GM04504 (cell line): ENCODE results near the gene HOXB8.

Experiments
- DNase-seq: peaks from one replicate; pipeline ENCODE4 v3.0.0-alpha.2; 2012; ENCODE audit warnings: low read depth

Gene HOXB8

DNA sequence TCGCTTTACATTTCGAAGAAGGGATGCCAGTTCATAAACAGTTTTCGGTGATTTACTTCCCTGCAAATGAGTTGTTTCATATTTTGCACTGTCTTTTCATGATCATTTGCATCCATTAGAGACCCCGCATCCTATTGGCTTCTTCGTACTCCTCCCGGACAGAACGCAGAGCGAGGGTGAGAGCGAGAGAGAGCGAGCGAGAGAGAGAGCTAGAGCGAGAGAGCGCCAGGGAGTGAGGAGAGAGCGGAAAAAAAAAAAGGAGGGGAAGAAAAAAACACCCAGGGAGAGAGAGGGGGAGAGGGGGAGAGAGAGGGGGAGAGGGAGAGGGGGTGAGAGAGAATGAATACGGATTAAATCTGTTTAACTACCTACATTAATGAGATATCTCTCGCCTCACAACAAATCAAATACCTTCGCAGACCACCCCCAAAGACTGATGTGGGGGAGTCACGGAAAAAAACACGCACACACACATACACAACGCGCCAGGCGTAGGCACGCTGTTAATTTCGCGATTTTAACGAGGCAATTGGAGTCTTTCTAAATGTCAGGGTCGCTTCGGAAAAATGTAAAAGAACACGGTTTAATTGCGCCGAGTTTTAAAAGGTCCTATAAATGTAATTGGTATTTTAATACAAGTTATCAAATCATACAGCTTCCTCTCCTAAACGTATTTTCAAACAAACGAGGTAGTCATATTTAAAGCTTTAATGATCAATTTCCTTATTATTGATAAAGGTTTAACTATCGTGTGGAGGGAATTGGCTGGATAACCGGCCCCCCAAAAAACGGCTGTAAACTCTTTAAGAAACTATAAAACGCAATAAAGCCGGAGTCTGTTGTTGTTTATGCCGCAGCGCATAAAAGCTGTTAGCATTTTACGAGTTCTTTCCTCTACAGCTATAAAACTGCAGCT, at the start of gene HOXB8:
Gene HOXB8 (minus strand): TSS at position 246 of the 916 bp plus-strand sequence. CDS start 588 bp downstream, outside the sequence.
- no peak for DNase-seq

DNA sequence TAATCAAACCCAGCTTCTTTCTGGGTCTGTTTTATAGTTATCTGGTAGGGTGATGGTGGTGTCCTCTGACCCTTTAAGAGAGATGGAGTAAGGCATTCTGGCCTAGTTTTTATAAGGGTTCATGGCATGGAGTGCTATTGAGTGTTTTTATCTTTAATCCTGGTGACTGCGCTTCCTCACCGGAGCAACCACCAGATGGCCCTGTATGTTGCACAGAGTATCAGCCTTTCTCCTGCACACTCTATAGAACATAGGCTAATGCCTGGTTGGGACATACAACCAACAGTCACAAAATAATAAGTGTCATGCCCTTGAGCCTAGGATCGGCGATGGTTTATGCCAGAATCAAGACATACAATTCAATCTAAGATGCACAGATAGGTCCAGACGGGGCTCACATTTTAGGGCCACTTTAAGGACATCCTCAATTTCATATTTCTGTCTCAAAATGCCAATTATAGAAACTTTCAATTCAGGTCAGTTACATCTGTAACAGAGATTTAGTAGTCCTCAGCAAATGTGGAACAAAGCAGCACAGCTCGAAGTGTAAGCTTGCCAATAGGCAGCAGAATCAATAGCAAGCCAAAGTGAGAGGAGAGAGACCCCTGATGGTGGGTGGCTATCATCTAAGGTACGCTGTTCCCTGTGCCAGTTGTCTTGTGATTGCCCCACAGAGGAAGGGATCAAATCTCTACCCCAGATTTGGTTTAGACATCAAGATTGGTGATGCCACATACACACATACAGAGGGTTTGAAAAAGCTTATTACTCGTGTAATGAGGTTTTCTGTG, 48.2 kb upstream of the HOXB8 start:
- DNase-seq, result no peak

DNA sequence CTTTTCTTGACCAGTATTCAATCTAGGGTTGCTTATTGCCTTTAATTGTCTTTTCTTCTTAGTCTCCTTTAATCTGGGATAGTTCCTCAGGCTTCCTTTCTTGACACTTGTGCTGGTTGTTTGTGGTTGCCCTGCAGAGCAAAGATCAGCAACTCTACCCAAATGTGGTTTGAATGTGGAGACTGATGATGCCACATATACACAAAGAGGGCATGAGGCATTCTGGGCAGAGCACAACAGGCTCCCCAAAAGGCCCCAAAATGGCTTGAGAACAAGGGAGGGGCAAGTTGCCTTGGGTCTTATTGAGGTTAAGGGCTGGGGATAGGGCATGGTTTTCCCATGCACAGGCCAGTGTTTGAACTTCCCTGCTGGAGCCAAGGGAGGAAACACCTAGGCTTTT, 40.8 kb upstream of the HOXB8 start:
- no peak for DNase-seq

DNA sequence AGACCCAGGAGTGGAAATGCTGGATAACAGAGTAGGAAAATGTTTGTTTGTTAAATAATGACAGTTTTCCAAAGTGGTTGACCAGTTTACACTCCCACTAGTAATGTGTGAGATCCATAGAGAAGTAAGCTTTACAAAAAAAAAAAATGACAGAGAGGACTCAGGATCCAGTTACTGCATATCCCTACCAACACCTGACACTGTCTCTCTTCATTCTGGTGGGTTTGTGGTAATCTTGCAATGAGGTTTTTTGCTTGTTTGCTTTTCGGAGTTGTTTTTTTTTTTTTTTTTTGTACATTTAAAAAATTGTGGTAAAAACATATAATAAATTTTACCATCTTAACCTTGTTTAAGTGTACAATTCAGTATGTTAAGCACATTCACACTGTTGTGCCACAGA, 34.6 kb upstream of the HOXB8 start:
- no peak for DNase-seq

DNA sequence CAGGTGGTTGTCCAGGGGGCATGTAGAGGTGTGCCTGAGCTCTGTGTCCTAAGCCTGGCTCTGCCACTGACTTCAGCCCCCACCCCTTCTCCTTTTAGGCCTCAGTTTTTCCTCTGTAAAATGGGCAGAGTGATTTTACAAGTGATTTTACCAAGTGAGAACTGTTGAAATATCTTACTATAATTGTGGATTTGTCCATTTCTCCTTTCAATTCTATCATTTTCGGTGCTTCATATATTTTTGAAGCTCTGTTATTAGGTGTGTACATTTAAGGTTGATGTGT, 32.8 kb upstream of the HOXB8 start:
- no peak for DNase-seq

DNA sequence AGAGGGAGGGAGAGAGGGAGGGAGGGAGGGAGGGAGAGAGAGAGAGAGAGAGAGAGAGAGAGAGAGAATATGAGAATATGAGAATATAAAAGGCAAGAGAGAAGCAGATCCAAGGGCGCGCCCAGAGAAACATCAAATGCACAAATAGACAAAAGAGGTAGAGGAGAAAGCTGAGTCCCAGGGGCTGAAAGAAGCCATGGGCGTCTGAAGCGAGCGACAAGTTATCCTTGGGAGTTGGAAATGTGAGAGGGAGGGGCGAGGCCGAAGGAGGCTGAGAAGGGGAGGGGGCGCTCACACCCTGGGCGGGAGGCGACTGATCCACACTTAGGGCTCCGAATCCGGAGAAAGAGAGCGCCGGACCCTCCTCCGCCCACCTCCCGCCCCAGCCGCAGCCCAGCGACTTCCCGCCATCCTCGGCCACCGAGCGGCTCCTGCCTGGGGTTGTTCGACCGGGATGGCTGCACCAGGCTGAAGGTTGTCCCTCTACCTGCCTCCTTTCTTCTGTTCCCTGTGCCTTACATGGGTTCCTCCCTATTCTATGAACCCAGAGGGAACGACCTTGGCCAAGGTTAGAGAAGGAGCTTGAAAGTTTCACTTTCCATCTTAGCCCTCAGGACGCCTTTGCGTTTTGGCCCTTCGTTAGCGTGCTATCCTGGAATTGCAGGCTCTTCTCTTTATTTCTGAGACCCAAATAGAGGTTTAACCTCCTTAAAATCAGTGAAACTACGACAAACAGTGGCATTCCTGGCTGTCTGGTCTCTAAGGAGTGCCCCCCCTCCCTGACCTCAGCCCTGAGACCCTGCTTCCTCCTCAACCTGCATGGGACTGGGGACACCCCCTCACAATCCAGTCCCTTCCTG, 32.2 kb upstream of the HOXB8 start:
- DNase-seq, result no peak

DNA sequence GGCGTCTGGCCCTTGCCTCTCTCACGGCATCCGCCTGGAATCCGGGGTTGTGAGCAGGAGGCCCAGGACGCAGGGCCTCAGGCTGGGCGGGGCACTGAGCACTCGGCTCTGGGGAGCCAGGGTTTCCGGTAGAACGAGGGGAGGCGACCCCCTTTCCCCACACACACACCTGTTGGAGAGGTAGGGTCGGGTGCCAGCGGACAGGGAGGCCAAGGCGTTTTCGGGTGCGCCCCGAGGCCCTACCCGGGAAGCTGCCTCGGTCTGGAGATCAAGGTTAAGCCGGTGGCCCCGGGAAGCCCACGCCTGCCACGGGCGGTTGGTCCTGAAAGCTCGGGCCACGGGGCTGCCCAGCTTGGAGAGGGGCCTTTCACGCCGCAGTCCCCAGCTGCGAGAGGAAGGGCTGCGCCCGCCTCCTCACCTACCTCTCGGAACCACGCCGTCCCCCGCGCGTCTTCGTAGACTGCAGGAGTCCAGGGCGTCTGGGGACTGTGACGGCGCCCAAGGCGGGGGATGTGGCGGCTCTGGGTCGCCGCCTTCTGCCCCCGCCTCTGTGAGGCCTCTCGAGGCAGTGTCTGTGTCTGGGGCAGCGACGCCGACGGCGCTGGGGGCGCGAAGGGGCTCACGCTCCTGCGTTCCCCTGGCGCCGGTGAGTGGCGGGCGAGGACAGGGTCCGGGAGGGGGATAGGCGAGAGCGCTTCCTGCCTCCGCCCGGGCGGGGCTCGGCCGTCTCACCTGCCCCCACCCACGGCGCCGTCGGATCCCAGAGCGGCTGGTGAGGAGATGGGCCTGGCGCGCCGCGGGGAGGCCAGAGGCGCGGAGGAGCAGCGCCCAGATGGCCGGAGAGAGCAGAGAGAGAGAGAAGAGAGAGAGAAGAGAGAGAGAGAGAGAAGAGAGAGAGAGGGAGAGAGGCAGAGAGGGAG, 31.4 kb upstream of the HOXB8 start:
- DNase-seq, result no peak

DNA sequence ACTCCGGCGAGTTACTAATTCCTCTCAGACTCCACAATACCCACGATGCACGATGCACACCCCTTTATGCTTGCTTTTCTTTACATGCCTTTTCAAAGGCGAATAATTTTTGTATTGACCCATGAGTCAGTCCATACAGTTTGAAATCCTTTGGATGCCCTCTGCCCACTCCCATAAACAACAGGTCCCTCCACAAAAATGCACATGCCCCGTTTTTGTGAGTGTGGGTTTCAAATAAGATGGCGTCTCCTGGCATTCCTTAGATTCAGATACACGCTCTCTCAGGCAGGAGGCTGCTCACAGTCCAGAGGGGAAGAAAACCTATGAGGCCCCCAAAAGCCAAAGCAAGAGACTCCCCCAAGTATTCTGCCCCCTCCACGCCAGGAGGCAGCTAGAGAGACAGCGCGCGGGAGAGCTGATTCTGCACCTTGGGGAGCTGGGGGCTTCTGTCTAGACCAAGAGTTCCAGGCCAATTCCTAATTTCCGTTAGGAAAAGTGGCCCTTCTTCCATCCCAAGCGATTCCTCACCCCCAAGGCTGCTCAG, 30.6 kb upstream of the HOXB8 start:
- no peak for DNase-seq

DNA sequence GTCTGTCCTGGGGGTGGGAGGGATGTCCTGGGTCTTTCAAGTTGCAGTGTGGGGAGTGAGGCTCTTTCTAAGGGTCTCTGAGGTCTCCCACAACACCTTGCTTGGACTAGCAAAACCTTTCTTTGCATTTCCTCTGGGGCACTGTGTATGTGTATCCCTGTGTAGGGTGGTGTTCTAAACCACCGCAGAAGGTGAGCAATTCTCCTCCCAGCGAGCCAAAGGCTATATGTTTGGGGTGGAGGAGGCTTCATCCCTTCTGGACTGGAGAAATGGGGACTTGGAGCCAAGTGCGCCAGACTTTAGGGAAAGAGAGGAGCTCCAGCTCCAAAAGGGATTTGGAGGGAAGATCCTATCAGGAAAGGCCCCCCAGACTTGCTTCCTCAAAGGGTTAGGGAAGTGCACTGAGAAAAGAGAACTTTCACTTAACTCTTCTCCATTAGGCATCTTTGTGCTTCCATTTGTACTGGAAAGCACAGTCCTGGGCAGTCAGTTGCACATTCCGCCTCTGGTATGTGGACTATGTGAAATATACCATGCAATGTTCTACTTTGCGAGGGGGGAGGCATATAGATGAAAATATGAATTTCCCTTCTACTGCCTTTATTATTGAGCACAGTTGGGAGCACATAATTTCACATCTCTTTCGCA, 29.9 kb upstream of the HOXB8 start:
- no peak for DNase-seq

DNA sequence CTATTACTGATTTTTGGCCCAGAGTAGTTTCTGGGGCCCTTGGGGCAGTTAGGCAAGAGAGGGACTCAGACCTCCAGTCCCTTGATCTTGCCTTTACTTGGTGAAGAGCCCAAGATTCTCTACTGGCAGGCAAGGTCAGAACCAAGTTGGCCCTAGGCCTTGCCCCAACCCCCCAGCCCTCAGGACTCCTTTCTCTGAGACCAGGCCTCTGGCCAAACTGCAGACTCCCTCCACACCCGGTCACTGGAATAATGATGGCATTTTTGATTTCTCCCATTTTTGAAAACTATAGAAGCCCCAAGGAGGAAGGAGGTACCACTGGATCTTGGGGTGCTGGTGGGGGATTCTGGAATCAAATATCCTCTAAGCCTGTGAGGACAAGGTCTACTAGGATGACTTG, 29.1 kb upstream of the HOXB8 start:
- DNase-seq, result no peak

DNA sequence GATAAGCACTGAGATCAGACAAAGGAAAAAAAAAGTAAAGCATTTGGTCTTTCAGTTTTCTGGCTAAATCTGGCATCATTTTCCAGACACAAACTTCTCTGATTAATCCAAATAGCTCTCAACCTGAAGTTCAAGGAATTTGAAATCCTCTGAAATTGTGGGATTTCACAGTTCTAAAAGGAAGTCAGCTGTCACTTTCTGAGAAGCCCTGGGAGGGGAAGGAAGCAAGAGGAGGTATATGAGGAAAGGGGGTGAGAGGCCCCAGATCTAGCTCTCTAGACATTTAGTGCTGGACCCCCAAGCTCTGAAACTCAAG, 28.6 kb upstream of the HOXB8 start:
- DNase-seq, result no peak

DNA sequence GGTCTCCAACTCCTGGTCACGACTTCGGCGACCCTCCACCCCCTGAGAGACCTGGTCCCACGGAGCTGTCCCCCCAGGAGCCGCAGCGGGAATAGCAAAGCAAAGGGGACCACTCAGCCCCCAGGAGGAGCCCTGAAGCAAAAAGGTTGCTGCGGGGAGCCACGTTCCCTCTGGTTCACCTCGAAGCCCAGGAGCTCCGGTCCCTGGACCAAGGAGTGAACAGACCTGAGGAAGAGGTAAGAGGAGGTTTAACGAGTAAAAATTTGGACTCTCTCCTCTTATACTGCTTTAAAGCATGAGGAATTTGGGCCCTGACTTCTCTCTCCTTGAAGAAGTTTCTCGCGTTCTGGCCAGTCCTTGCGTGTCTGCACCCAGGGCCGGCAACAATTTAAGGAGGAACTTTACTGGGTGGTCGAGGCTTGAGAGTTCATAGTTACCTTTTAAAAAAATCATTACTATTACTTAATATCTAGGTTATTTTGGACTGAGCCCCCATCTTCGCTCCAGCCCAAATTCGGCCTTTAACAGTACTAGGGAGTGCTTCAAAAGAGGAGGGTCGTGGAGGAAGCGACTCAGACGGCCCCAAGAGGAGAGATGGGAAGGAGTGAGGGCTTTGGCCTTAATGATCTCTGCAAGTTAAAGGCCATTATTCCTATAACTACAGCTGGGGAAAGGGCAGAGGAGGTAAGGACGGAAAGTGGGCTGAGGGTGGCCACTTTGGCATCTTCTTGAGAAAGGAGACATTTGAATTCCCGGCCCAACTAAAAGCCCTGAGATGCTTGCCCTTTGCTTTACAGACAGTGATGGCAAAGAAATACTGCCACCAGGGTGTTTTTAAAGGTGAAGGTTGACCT, 28.0 kb upstream of the HOXB8 start:
- no peak for DNase-seq

DNA sequence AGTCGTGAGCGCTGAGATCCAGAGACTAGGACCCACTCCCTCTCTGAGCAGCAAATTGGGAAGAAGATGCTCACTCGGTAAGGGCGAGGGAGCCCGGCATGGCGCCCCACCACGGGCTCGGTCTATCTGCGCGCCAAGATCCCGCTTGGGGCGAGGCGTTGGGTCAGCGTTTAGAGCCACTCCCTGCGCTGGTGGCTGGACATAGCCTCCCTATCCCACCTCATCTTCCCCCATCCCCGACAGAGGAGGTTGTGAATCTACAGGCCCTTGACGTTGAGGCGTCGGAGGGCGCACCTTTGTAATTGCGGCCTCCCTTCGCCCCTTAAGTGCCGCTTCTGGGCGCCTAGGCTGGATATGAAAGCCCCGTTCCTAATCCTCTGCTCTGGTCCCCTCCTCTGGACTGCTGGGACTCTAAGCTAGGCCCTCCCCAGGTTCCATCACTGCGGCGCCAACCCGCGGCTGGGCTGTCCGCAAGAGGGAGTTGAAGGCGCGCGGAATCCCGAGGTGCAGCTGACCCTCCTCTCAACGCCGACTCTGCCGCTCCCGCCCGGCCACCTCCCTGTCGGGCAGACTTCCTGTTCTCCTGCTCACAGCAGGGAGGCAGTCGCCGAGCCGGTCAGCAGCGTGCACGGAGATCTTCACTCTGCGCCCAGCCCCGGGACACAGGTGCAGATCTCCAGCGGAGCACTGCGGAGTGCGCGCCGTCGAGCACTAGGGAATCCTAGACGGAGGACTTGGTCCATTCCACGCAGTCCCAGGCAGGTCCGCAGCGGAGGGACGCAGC, 27.2 kb upstream of the HOXB8 start:
- DNase-seq, result no peak

DNA sequence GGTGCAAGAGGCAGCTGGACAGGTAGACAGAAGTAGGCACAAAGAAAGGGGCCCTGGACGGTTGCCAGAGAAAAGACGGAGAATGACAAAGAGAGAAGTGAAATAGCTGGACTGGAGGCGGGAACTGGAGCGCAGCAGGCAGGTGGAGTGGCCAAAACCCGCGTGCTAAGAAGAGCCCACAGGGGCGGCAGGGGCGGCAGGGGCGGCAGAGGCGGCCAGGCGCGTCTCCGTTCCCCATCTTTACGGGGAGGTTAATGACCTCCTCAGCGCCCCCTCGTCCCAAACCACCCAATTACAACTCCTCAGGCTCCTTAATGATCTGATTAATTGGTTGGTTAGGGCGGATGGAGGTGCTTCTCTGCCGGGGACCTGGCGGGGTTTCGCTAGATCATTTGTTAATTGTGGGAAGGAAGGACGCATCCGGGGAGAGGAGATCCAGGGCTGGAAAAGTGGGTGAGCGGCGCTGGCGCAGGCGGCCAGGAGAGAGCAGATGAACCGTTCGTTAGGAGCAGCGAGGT, 26.5 kb upstream of the HOXB8 start:
- DNase-seq, result no peak

DNA sequence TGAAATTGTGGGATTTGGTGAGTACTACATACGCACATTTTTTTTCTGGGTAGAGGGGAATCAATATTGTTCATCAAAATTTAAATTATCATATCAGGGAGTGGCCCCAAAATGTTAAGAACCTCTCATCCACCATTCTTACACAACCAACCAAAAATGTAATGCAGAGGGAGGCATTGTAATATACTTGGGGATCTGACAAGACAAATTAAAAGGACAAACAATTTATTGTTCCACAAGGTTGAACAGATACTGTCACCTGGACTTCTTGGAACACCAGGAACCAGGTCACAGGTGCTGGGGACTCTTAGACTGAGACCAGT, 25.7 kb upstream of the HOXB8 start:
- no peak for DNase-seq

DNA sequence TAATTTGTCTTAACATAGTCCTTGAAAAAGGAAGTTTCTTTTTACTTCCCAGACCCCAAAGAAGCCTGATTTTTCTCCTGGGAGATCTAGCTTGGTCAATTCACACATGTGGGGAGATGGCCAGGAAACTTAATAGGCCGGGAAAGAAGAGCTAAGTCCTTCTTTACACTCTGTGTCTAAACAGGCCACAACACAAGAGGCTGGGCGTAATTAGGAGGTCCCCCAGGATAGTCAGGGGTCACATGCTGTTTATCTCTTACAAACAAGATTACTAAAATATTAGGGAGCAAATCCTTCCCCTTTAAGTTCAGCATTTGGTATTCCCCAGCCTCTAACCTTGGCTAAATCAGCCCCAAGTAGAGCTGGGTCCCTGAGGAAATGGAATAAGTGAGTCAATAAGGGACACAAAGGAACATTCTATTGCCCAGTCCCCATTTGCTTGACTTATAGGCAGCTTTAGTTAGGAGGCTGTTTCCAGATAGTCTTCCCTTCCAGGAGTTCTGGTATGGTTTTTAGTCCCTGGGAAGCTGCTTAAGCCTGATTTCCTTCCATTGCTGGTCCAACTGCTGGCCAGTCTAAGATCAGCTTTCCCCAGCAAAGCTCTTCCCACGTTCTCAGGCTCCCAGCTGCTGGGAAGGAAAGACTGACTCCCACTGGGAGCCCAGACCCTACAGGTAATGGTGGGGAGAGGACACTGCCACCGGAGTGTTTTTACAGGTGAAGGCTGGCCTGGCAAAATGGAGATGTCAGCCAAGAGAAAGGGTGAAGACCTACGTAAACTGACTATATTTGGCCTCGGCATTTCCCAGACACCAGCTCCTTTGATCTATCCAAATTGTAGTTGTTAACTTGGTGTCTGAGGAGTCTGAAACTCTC, 25.1 kb upstream of the HOXB8 start:
- DNase-seq, result no peak

DNA sequence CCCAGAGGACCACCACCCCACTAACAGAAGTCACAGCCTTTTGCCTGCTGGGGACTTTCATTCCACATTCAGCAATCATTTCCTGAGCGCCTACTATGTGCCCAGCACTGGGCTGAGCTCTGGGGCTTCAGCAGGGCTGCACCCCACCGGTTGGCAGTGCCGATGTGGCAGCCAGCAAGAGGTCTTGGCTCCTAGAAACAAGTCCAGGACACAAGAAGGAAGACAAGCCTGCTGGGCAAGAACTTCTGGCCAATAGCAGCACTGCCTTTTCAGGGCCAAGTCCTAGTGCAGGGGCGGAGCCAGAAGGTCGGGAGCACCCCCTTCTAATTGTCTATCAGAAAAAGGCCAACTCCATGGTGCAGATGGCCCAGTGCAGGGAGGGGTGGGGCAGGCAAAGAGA, 24.0 kb upstream of the HOXB8 start:
- no peak for DNase-seq
